ENCODE results near the gene HENMT1.
"Not testable (repeated sequence)": the region's sequence is repeated elsewhere in the genome, so short reads cannot be mapped to it uniquely, and the experiment has no call there.

The HENMT1 gene

DNA sequence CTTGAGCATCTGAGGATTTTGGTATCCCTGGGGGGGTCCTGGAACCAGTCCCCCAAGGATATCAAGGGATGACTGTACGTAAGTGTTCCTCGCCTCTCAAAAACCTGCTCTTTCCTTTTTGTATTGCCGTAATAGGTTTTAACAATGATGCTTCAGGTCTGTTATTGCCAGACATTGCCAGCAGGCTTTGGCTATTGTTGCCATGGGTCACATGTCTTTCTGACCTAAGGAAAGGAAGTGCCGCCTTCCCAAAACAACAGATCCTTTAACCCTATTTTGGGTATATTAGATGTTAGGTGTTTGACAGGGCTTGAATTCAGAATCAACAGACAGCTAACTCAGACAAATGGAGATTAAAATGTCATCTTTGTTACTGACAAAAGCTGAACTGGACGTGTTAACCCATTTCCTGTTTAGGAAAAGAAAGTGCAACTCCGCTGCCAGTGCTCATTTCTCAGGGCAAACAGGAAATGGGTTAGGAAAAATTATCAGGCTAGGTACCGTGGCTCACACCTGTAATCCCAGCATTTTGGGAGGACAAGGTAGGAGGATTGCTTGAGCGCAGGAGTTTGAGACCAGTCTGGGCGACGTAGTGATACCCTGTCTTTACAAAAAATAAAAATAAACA, 18.8 kb upstream of the HENMT1 start:
- no peak for DNase-seq (ENCODE audit: low read depth, low spot score)
- no peak overlapping the region for H3K4me3 ChIP-seq (ENCODE audit: low read length)

DNA sequence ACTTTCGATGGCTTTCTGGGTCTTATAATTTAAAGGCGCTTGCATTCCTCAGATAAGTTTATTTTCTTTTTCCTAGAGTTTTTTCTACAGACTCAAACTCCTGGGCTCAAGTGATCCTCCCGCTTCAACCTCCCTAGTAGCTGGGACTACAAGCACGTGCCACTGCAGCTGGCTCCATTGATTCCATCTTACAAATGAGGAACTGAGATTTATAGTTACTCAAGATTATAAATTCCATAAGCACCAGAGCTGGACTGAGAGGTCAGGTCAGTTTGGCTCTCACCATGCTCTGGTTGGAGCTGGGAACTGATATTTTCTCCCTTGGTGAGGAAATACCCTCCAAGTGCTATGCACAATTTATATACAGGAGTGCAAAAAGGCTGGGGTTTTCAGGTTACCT, 17.8 kb upstream of the HENMT1 start:
- DNase-seq (ENCODE audit: low read depth, low spot score), result no peak
- H3K4me3 ChIP-seq (ENCODE audit: low read length), result no peak overlapping the region

DNA sequence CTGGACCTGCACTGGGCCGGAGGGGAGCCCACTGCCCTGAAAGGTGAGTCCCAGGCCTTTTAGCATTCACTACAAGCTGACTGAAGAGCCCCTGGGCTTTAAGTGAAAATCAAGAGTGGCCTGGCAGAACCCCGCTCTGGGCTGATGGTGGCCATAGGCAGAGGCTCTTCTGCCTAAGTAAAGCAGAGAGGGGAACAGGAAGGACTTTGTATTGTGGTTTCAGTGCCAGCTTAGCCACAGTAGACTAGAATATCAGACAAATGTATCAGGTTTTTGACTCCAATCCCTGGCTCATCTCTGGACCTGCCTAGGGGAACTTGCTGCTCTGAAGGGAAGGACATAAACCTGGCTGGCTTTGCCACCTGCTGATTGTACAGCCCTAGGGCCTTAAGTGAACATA, 10.2 kb upstream of the HENMT1 start:
- no peak overlapping the region for H3K4me3 ChIP-seq (ENCODE audit: low read length)
- no peak for DNase-seq (ENCODE audit: low read depth, low spot score)

DNA sequence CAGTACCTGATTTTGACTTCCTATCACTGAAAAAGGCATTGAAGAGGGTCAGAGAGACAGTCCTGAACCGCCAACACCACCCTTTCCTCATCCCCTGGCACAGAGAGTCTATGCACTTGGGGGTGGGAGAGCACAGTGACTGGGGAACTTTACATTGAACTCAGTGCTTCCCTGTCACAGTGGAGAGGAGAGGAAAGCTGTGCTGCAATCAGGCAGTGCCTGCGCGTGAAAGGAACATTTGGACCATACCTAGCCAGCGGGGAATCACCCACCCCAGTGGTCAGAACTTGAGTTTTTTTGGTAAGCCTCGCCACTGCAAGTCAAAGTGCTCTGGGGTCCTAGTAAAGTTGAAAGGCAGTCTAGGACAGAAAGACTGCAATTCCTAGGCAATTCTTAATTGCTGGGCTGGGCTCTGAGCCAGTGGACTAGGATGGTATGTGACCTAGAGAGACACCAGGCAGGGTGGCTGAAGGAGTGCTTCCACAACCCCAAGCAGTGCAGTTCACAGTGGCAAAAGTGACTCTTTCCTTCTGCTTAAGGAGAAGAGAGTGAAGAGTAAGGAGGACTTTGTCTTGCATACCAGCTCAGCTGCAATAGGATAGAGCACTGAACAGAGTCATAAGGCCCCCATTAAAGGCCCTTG, 9.4 kb upstream of the HENMT1 start:
- DNase-seq (ENCODE audit: low read depth, low spot score), result no peak

DNA sequence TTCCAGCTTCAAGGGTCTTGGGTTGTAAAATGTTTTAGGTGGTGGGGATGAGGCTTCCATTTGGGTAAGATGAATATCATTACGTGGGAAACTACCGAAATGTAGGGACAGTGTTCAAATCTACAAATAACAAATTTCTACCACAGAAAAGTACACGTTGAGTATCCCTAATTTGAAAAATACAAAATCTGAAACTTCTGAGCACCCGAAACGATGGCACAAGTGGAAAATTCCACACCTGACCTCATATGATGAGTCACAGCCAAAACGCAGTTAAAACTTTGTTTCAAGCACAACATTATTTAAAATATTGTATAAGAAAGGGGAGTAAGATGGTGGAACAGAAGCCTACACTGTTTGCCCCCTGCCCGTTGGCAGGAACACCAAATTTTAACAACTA, 8.8 kb upstream of the HENMT1 start:
- no peak for DNase-seq (ENCODE audit: low read depth, low spot score)
- H3K4me3 ChIP-seq (ENCODE audit: low read length), result no peak overlapping the region

More for the DNA sequence above, 9.4 kb upstream of the HENMT1 start:
- H3K4me3 ChIP-seq (ENCODE audit: low read length), result no peak overlapping the region

DNA sequence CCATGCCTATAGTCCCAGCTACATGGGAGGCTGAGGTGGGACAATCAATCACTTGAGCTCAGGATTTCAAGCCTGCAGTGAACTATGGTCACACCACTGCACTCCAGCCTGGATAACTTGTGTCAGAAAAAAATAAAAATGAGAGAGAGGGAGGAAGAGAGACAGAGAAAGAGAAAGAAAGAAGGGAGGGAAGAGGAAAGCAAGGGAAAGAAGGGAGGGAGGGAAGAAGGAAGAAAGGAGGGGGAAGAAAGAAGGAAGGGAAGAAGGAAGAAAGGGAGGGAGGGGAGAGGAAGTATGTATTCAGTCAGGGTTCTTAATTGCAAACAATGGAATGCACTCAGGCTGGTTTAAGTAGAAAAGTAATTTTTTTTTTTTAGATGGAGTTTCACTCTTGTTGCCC, 7.9 kb upstream of the HENMT1 start:
- no peak for DNase-seq (ENCODE audit: low read depth, low spot score)

DNA sequence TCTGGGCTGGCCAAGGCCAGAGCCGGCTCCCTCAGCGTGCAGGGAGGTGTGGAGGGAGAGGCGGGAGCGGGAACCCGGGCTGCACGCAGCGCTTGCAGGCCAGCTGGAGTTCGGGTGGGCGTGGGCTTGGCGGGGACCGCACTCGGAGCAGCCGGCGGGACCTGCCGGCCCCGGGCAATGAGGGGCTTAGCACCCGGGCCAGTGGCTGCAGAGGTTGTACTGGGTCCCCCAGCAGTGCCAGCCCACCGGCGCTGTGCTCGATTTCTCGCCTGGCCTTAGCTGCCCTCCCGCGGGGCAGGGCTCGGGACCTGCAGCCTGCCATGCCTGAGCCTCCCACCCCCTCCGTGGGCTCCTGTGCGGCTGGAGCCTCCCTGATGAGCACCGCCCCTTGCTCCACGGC, 6.5 kb upstream of the HENMT1 start:
- not testable (repeated sequence) for DNase-seq (ENCODE audit: low read depth, low spot score); H3K4me3 ChIP-seq (ENCODE audit: low read length)

More for the DNA sequence above, 7.9 kb upstream of the HENMT1 start:
- no peak overlapping the region for H3K4me3 ChIP-seq (ENCODE audit: low read length)

DNA sequence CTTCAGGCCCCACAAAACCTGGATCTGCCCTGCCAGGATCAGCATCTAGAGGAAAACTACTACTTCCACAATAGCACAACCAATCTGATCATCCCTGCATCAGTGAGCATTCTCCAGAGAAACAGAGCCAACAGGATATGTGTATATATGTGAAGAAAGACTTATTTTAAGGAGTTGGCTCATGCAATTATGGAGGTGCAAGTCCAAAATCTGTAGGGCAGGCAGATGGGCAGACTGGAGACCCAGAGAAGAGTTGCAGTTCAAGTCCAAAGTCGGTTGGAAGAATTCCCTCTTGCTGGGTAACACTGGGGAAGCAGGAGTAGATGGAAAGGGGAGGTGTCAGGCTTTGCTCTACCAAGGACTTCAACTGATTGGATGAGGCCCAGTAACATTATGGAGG, 4.9 kb upstream of the HENMT1 start:
- H3K4me3 ChIP-seq (ENCODE audit: low read length), result no peak overlapping the region
- no peak for DNase-seq (ENCODE audit: low read depth, low spot score)

DNA sequence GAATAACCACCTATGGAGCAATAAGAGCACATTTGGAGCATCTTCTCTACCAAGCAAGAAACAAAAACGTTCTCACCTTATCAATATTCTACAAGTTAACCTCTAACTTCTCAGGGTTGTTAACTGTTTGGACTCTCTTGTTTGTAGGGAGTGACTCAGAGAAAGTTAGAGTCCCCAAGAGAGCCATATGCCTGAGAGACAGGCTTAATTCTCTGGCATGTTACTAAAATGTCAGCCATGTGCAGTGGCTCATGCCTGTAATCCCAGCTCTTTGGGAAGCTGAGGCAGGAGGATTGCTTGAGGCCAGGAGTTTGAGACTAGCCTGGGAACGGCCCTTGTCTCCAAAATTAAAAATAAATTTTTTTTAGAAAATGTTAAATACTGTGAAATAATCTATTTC, 4.2 kb upstream of the HENMT1 start:
- no peak for DNase-seq (ENCODE audit: low read depth, low spot score)
- no peak overlapping the region for H3K4me3 ChIP-seq (ENCODE audit: low read length)

DNA sequence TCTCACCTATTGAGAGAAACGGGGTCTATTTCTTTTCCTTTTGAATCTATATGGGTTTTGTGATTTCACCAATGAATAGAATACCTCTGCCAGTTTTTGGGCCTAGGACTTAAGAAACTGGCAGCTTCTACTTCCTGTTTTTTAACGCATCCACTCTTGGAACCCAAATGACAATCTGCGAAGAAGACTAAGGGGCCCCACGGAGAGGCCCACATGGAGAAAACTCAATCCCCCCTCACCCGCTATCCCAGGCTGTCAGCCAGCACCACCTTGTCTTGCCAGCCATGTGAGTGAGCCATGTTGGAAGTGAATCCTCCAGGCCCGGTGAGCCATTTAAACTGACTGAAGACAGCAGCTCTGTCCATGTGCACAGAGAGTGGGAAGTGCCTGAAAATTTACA, 3.6 kb upstream of the HENMT1 start:
- H3K4me3 ChIP-seq (ENCODE audit: low read length), result no peak overlapping the region
- DNase-seq (ENCODE audit: low read depth, low spot score), result no peak

DNA sequence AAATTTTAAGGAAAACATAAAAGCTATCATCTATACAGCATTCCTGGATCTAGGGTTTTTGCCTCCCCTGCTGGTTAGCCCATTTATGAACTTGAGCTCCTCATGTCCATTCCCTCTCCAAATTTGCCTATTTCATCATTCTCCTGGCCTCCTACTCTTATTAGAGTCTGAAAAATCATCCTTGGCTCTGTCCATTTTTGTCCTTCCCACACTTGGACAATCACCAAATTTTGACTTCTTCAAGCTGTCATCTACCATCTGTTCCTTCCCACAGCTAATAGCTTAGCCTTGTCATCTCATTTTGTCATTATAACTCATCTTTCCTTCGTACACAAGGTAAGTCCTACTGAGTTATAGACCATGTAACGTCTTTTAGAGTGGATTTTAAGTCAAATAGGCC, 2.2 kb upstream of the HENMT1 start:
- no peak overlapping the region for H3K4me3 ChIP-seq (ENCODE audit: low read length)
- DNase-seq (ENCODE audit: low read depth, low spot score), result no peak

DNA sequence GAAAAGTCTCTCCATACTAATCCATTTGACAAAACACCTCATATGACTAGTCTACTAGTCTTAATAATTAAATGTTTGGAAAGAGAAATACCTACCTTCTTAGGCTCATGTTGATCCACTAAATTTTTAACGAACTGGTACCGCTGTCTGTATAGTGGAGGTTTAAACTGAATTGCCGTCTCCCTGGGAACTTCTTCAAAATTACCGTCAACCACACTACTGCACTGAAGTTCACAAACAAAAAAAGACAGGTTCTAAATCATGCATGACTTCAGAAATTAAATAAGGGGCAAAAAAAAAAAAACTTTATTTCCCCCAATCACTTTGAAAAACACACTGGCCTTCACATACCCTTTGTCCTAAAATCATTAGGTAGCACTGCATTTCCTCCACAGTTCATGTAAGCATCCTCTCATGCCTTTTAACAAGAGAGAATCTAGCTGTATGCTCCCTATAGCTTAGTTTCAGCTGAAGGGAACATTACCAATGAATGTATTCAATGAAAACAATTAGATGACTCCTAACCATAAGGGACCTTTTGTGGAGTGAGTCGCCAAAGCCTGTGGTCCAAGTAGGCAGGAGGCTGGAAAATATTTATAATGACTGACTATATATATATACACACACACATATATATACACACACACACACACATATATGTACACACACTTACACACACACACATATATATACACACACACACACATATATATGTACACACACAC, 3.4 kb downstream of the HENMT1 start:
- DNase-seq (ENCODE audit: low read depth, low spot score), result no peak
- H3K4me3 ChIP-seq (ENCODE audit: low read length), result no peak overlapping the region

DNA sequence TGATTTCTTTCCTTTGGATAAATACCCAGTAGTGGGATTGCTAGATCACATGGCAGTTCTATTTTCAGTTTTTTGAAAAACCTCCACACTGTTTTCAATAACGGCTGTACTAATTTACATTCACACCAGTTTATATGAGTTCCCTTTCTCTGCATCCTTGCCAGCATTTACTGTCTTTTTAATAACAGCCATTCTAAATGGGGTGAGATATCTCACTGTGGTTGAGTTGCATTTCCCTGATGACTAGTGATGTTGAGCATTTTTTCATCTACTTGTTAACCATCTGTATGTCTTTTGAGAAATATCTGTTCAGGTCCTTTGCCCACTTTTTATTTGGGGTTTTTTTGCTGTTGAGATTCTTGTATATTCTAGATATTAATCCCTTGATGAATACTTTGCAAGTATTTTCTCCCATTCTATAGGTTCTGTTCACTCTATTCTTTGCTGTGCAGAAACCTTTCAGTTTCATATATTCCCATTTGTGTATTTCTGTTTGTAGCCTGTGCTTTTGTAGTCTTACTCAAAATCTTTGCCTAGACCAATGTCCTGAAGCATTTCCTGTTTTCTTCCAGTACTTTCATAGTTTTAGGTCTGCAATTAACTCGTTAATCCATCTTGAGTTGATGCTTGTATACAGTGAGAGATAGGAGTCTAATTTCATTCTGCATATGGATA, 7.3 kb downstream of the HENMT1 start:
- DNase-seq (ENCODE audit: low read depth, low spot score), result no peak
- H3K4me3 ChIP-seq (ENCODE audit: low read length), result no peak overlapping the region

DNA sequence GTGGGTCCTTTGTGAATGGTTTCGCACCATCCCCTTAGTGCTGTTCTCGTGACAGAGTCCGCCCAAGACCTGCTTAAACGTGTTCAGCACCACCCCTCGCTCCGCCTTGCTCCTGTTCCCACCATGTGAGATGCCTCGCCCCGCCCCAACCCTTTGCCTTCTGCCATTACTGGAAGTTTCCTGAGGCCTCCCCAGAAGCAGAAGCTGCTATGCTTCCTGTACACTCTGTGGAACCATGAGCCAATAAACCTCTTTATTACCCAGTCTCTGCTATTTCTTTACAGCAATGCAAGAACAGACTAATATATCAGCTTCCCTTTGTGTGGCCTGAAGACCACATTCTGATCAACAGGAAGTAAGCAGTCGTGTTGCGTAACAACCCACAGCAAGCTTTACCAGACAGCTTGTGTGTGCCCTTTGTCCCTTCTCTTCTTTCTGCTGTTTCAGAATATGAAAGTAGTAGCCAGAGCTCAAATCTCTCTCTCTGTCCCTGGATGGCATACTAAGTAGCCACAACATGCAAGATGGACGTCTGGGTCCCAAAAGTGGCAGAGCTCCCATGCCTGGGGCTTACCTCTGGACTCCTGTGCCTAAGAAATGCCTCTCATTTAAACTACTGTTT, 14.1 kb downstream of the HENMT1 start:
- peak overlapping the region; percentile 1 for H3K4me3 ChIP-seq (ENCODE audit: low read length)
- DNase-seq (ENCODE audit: low read depth, low spot score), result peak; percentile 88

DNA sequence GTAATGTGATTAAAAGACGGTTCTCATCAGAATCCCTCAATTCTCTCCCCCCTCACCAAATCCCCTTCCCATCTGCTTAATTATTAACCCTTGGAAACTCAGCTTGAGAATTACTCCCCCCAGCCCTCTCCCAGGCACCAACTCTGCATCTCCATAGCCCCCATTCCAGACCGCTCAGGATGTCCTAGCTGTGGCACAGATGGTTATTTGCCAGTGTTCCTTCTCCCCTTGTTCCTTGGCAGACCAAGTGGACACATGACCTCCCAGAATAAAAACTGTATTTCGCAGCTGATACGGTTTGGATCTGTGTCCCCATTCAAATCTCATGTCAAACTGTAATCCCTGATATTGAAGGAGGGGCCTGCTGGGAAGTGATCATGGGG, 14.6 kb downstream of the HENMT1 start:
- DNase-seq (ENCODE audit: low read depth, low spot score), result no peak
- no peak overlapping the region for H3K4me3 ChIP-seq (ENCODE audit: low read length)

DNA sequence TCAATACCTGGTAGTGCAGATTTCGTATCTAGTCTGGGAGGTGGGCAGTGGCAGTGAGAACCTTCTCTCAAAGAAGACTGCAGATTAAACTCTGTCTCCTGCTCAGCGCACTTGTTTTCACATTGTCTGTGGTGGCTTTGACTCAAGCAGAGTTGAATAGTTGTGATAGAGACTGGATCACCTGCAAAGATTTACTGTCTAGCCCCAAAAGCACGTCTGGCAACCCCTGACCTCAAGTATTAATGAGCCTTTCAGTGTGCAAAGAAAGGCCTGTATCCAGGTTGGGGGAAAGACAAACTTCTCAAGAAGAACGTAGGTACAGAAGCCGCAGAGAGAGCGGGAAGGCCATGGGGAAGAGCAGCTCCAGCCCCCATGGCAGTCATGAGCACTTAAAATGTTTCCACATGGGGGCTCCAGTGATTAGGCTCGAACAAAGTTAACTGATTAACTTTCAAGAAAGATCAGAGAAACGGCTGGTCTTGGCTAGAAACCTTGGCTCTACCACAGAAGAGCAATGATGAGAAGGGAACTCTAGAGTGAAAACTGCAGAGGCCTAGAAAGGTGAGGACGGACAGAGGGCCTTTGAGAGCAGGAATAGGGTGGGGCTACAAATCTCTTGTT, 15.2 kb downstream of the HENMT1 start:
- peak; percentile 55 for DNase-seq (ENCODE audit: low read depth, low spot score)
- H3K4me3 ChIP-seq (ENCODE audit: low read length), result peak overlapping the region; percentile 30

DNA sequence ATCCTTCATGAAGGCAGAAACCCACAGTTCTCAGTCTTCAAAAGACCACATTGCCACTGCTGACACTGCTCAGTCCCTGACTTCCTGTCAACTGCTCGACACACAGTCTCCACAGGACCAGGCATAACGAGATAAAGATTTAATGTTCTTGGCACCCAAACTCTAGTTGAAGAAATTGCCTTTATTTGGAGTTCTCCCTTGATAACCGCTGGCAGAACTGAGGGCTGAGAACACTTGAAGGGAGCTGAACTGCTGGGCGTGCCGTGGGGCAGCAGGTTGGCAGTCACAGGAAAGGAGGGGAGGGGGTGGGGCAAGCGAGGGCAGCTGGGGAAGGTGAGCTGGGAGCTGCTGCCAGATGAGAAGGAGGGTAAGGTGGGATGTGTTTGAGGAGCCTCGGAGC, 15.9 kb downstream of the HENMT1 start:
- peak; percentile 91 for DNase-seq (ENCODE audit: low read depth, low spot score)
- peak overlapping the region; percentile 30 for H3K4me3 ChIP-seq (ENCODE audit: low read length)

DNA sequence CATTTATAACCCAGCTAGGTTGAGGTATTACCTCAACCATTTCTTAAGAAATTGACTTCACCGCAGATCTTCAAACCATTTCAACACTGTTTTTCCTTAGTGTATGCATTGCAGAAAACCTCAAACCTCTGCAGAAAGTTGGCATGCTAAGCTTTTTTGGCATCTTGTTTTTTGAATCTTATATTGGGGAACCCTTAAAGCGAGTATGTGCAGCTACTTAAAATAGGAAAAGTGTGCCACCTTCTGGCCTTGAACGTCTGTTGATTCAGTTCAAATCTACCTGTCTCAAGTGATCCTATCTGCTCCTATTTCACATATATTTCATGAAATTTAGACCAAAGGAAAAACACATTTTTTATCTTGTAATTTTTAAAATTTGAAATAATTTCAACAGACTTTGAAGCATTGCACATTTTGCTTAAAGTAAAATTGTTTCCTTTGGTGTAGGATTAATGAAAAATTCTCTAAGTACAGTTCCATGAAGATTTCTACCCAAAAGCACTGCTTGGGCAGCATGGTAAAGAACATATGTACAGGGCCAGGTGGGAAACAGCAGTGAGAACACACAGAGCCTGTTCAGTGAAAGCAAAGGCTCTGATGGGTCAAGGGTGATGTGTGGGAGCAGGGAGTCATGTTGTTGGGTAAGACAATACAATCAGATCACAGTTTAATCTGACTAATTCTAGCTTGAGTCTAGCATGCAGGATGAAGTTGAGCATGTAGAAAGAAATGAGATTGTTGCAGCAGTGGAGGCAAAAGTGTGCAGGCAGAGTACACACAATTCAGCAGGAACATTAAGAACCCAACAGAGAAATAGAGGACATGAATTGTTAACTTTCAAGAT, 17.2 kb downstream of the HENMT1 start:
- peak; percentile 77 for DNase-seq (ENCODE audit: low read depth, low spot score)
- H3K4me3 ChIP-seq (ENCODE audit: low read length), result no peak overlapping the region

All from Jurkat, Clone E6-1 (cell line).